LoVo (cell line): Measurements from ENCODE around the gene PTCH2.
"Not testable (repeated sequence)": the region's sequence is repeated elsewhere in the genome, so short reads cannot be mapped to it uniquely, and the experiment has no call there.

Experiments
- DNase-seq: peaks from one replicate; pipeline ENCODE4 v3.0.0-alpha.2; 2016; ENCODE audit warnings: low spot score

Gene PTCH2

GRCh38 chr1:44802306-44803061 lies 40.6 kb downstream of the PTCH2 start:
- no peak for DNase-seq

- DNase-seq: no peak
These were observed 41.4 kb downstream of the PTCH2 start for GRCh38 chr1:44801491-44802305.

GRCh38 chr1:44799770-44800584 lies 43.1 kb downstream of the PTCH2 start, which contains the start of gene PLK3:
PLK3 (plus strand) TSS chr1:44800377; CDS start chr1:44800464, 87 bp downstream.
- peak; percentile 98 for DNase-seq

GRCh38 chr1:44798481-44799365 lies 44.3 kb downstream of the PTCH2 start:
- DNase-seq: no peak

GRCh38 chr1:44797886-44798285 lies 45.2 kb downstream of the PTCH2 start:
- DNase-seq: not testable (repeated sequence)

GRCh38 chr1:44792736-44793502 lies 50.1 kb downstream of the PTCH2 start:
- no peak for DNase-seq

- peak; percentile 68 for DNase-seq
These were observed 51.9 kb downstream of the PTCH2 start for GRCh38 chr1:44790968-44791801.

- no peak for DNase-seq
These were observed 54.8 kb downstream of the PTCH2 start, which contains the start of gene BEST4 for GRCh38 chr1:44788120-44788860. BEST4 (minus strand) TSS chr1:44788170; CDS start chr1:44787705, 465 bp downstream.

- DNase-seq: no peak
These were observed 55.5 kb downstream of the PTCH2 start for GRCh38 chr1:44787506-44787905.

GRCh38 chr1:44786841-44787426 lies 56.1 kb downstream of the PTCH2 start:
- no peak for DNase-seq

GRCh38 chr1:44786138-44786840 lies 56.8 kb downstream of the PTCH2 start:
- DNase-seq: peak; percentile 60

GRCh38 chr1:44785501-44786137 lies 57.4 kb downstream of the PTCH2 start:
- DNase-seq: no peak

- DNase-seq: no peak
These were observed 58.0 kb downstream of the PTCH2 start for GRCh38 chr1:44785029-44785380.

GRCh38 chr1:44784094-44785028 lies 58.7 kb downstream of the PTCH2 start:
- no peak for DNase-seq

GRCh38 chr1:44783697-44784093 lies 59.4 kb downstream of the PTCH2 start:
- no peak for DNase-seq

GRCh38 chr1:44780583-44781121 lies 62.4 kb downstream of the PTCH2 start:
- DNase-seq: no peak
